T-helper 2 cell treated with Interferon-gamma antibody and Interleukin-4, amounts not matched to agents 5 μg/mL and 100 μg/mL, for 36 hours (primary cell): ENCODE measurements around the gene IGSF8.
"Not testable (repeated sequence)": the region's sequence is repeated elsewhere in the genome, so short reads cannot be mapped to it uniquely, and the experiment has no call there.

Source experiments
- DNase-seq: peaks from one replicate; pipeline ENCODE4 v3.0.0; 2021; ENCODE audit warnings: low spot score
- H3K27ac Mint-ChIP-seq: one replicate; pipeline ENCODE4 v1.8.0; 2021; ENCODE audit warnings: mild to moderate bottlenecking, mixed read lengths
- H3K27me3 Mint-ChIP-seq: one replicate; pipeline ENCODE4 v1.8.0; 2021; ENCODE audit warnings: low read depth, mixed read lengths
- H3K36me3 Mint-ChIP-seq: one replicate; pipeline ENCODE4 v1.8.0; 2021; ENCODE audit warnings: low read depth, mixed read lengths
- H3K4me1 Mint-ChIP-seq: one replicate; pipeline ENCODE4 v1.8.0; 2021; ENCODE audit warnings: low read depth, mixed read lengths
- H3K4me3 Mint-ChIP-seq: one replicate; pipeline ENCODE4 v1.8.0; 2022; ENCODE audit warnings: mild to moderate bottlenecking, moderate library complexity, mixed read lengths
- H3K9me3 Mint-ChIP-seq: one replicate; pipeline ENCODE4 v1.8.0; 2021; ENCODE audit warnings: mixed read lengths

The IGSF8 gene

DNA sequence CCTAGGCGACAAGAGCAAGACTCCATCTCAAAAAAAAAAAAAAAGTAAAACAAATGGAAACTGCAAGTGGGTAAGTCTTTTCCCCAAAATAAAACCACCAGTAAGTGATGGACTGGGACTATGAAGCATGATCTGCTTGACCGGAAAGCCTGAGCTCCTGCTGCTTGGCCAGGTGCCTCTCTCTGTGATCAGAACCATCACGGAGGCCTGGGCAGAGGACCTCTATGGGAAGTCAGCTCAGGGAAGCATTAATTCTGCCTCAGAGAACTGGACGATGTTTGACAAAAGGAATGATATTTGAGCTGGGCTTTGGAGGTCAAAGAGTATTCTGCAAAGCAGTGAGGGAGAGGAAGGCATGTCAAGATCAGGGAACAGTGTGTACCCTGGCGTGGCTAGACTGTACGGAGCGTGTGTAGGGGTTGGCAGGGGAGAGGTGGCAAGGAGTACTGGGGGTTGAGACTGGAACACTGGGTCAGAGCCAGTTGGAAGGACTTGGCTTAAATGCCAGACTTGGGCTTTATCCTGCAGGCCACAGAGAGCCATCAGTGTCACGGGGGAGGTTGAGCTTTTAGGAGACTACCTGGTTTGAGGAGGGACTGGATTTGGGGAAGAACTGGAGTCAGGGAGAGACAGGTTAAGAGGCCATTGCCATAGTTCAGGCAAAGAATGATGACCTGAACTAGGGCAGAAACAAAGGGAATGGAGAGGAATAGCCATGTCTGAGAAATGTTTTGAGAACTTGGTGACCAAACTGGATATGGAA lies 33.6 kb upstream of the IGSF8 start:
- peaks cover 11% of the 10 kb centered on the region for H3K27me3 Mint-ChIP-seq
- H3K36me3 Mint-ChIP-seq: no peaks in the 10 kb centered on the region
- no peak overlapping the region for H3K4me3 Mint-ChIP-seq
- H3K4me1 Mint-ChIP-seq: no peaks in the 10 kb centered on the region
- H3K9me3 Mint-ChIP-seq: no peaks in the 10 kb centered on the region
- no peak for DNase-seq
- no peak overlapping the region for H3K27ac Mint-ChIP-seq

DNA sequence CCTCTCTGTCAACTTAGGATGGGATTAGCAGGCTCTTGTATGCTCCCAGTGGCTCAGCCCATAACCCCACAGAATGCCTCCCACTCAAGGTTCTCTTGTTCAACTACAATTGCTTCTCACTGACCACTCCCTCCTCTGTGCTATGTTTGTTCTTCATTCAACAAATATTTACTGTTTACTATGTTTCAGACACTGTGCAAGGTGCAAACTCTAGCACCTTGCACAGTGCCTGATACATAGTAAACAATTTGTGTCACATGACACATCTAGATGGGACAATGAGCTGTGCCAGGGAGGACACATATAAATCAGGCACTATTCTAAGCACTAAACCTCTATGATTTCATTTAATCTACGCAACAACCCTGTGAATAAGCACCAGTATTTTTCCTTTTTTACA lies 32.5 kb upstream of the IGSF8 start:
- Mint-ChIP-seq H3K9me3 (no peaks in the 10 kb centered on the region), H3K4me3 (no peak overlapping the region), H3K4me1 (no peaks in the 10 kb centered on the region), H3K27me3 (peaks cover 11% of the 10 kb centered on the region), H3K36me3 (no peaks in the 10 kb centered on the region), H3K27ac (no peak overlapping the region)
- DNase-seq: no peak

DNA sequence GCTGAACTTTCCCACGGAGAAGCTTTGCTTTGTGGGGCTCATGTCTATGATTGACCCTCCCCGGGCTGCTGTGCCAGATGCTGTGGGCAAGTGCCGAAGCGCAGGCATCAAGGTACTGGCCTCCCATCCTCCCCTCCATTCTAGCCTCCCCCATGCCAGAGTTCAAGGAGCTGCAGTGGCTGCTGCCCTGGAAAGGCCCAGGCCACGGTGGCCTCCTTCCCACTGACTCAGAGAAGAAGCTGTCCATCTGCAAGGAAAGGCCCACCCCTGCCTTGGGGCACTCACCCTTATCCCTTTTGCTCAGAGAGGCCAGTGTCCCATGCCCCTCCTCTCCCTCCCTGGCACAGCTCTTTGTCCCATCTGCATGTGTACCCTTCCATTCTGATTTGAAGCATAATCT lies 32.1 kb upstream of the IGSF8 start:
- no peaks in the 10 kb centered on the region for H3K4me1 Mint-ChIP-seq
- H3K9me3 Mint-ChIP-seq: no peaks in the 10 kb centered on the region
- no peak overlapping the region for H3K27ac Mint-ChIP-seq
- peaks cover 11% of the 10 kb centered on the region for H3K27me3 Mint-ChIP-seq
- no peak for DNase-seq
- no peaks in the 10 kb centered on the region for H3K36me3 Mint-ChIP-seq
- H3K4me3 Mint-ChIP-seq: no peak overlapping the region

DNA sequence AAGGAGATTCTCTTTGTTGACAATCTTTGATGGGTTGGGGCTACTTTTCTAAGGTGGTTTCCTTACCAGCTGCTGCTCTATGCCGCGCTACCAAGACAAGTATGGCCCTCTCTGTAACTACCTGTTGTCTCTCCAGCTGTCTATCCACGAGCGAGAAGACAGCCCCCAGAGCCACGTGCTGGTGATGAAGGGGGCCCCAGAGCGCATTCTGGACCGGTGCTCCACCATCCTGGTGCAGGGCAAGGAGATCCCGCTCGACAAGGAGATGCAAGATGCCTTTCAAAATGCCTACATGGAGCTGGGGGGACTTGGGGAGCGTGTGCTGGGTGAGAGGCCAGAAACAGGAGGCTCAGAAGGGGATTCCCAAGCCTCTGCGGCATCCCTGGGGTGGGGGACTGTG lies 31.5 kb upstream of the IGSF8 start:
- peaks cover 11% of the 10 kb centered on the region for H3K27me3 Mint-ChIP-seq
- H3K4me3 Mint-ChIP-seq: no peak overlapping the region
- no peaks in the 10 kb centered on the region for H3K36me3 Mint-ChIP-seq
- DNase-seq: no peak
- no peaks in the 10 kb centered on the region for H3K9me3 Mint-ChIP-seq
- H3K27ac Mint-ChIP-seq: no peak overlapping the region
- no peaks in the 10 kb centered on the region for H3K4me1 Mint-ChIP-seq

DNA sequence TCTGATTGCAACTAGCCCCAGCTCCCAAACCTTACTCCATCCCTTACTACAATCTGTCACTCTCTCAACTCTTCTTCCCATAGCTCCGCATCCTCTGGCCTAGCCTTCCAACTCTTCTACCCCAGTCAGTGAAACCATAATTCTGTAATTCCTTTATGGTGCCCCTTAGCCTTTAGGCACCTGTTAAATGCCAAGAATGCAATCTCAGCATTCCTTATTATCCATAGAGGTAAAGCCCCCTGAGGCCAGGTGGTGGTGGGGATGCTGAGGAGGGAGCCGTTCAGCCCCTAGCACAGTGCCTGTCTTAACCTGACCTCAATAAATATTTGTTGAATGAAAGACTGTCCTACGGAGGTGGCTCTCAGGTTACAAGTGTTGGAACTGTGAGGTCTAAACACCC lies 31.1 kb upstream of the IGSF8 start:
- peaks cover 11% of the 10 kb centered on the region for H3K27me3 Mint-ChIP-seq
- H3K4me3 Mint-ChIP-seq: no peak overlapping the region
- DNase-seq: no peak
- H3K9me3 Mint-ChIP-seq: no peaks in the 10 kb centered on the region
- no peaks in the 10 kb centered on the region for H3K36me3 Mint-ChIP-seq
- no peaks in the 10 kb centered on the region for H3K4me1 Mint-ChIP-seq
- no peak overlapping the region for H3K27ac Mint-ChIP-seq

DNA sequence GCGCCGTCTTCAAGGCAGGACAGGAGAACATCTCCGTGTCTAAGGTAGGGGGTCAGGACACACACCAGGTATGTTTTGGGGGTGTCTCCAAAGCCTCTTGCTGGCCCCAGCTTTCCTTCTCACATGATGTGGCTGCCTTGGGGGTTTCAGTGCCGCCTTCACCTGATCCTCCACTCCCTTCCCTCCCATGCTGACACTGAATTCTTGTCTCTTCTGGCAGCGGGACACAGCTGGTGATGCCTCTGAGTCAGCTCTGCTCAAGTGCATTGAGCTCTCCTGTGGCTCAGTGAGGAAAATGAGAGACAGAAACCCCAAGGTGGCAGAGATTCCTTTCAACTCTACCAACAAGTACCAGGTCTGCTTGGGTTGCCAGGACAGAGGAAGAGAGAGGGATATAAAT lies 30.6 kb upstream of the IGSF8 start:
- DNase-seq: no peak
- Mint-ChIP-seq H3K9me3 (no peaks in the 10 kb centered on the region), H3K36me3 (no peaks in the 10 kb centered on the region), H3K4me1 (no peaks in the 10 kb centered on the region), H3K27ac (no peak overlapping the region), H3K27me3 (peaks cover 11% of the 10 kb centered on the region), H3K4me3 (no peak overlapping the region)

DNA sequence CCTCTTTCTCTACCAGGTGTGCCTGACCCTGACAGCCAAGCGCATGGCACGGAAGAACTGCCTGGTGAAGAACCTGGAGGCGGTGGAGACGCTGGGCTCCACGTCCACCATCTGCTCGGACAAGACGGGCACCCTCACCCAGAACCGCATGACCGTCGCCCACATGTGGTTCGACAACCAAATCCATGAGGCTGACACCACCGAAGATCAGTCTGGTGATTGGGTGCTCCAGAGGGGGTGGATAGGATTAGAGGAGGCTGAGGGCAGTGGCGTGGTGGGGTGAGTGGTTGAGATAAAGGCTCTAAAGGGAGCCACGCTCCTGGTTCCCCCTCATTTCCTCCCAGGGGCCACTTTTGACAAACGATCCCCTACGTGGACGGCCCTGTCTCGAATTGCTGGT lies 30.2 kb upstream of the IGSF8 start:
- no peaks in the 10 kb centered on the region for H3K4me1 Mint-ChIP-seq
- no peaks in the 10 kb centered on the region for H3K9me3 Mint-ChIP-seq
- no peaks in the 10 kb centered on the region for H3K36me3 Mint-ChIP-seq
- no peak for DNase-seq
- H3K27me3 Mint-ChIP-seq: peaks cover 11% of the 10 kb centered on the region
- H3K4me3 Mint-ChIP-seq: no peak overlapping the region
- H3K27ac Mint-ChIP-seq: no peak overlapping the region

DNA sequence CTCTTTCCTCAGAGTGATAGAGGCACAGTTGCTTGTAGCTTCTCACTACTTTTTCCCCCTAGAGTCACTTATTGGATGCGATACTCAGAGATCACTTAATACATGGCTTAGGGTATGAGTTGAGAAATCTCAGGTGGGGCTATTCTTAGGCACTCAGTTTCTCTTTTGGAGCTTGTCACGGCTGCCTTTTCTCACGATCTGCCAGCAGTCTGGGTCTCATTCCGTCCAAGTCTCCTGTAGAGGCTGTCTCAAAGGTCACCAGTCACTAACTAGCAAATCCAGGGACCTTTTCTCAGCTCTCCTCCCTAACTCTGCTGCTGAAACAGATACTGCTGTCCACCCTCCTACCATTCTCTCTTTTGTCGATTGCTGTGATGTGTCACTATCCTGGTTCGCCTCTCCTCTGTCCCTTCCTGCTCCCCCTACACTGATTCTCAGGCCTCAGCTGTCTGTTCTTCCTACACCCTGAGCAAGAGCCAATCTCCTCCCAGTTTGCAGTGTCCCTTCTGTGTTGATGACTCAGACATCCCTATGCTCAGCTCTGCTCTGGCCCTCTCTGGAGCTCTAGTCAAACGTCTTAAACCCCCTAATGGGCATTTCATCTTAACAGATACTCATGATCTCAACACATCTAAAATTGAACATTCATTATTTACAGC lies 29.6 kb upstream of the IGSF8 start:
- Mint-ChIP-seq H3K4me1 (no peaks in the 10 kb centered on the region), H3K27me3 (peaks cover 11% of the 10 kb centered on the region), H3K9me3 (no peaks in the 10 kb centered on the region), H3K4me3 (no peak overlapping the region), H3K36me3 (no peaks in the 10 kb centered on the region), H3K27ac (no peak overlapping the region)
- DNase-seq: no peak

DNA sequence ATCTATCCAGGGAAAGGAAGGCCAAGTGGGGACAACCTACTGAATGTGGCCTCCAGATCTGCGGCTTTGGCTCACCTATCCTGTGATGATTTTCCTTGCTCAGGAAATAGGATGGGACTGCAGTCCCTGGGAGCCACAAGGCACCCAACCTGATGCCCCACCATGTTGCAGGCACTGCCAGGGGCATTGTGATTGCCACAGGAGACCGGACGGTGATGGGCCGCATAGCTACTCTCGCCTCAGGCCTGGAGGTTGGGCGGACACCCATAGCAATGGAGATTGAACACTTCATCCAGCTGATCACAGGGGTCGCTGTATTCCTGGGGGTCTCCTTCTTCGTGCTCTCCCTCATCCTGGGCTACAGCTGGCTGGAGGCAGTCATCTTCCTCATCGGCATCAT lies 29.0 kb upstream of the IGSF8 start:
- no peak for DNase-seq
- Mint-ChIP-seq H3K27me3 (peaks cover 6% of the 10 kb centered on the region), H3K9me3 (no peaks in the 10 kb centered on the region), H3K4me3 (no peak overlapping the region), H3K36me3 (no peaks in the 10 kb centered on the region), H3K27ac (no peak overlapping the region), H3K4me1 (no peaks in the 10 kb centered on the region)

DNA sequence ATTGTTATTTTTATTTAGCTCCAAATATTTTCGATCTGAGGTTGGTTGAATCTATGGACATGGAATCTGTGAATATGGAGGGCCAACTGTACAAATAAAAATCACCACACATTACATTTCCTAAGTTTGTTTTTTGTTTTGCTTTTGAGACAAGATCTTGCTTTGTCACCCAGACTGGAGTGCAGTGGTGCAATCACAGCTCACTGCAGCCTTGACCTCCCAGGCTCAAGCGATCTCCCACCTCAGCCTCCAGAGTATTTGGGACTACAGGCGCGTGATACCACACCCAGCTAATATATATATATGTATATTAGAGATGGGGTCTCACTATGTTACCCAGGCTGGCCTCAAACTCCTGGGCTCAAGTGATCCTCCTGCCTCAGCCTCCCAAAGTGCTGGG lies 27.9 kb upstream of the IGSF8 start:
- not testable (repeated sequence) for H3K9me3 Mint-ChIP-seq, H3K36me3 Mint-ChIP-seq

DNA sequence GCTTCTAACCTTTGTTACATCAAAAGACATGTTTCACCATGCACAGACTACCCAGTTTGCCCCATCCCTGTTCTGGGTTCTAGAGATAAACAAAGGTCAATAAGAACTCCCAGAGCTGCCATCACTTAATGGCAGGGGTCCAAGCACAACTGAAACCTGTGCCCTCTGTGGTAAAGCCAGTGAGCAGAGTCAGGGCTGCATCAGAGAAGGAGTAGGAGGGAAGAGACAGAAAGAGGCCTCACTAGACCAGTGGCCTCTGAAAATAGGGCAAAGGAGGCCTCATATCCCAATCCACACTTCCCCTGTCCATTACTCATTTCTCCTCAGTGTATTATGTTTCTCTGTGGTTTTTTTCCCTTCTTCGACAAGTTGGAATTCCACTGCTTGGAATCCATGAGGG lies 27.3 kb upstream of the IGSF8 start:
- peaks cover 4% of the 10 kb centered on the region for H3K27me3 Mint-ChIP-seq
- DNase-seq: no peak
- no peak overlapping the region for H3K27ac Mint-ChIP-seq
- H3K36me3 Mint-ChIP-seq: no peaks in the 10 kb centered on the region
- no peaks in the 10 kb centered on the region for H3K4me1 Mint-ChIP-seq
- no peak overlapping the region for H3K4me3 Mint-ChIP-seq
- no peaks in the 10 kb centered on the region for H3K9me3 Mint-ChIP-seq

More for the DNA sequence above, 27.9 kb upstream of the IGSF8 start:
- H3K4me1 Mint-ChIP-seq, DNase-seq, H3K4me3 Mint-ChIP-seq, H3K27me3 Mint-ChIP-seq, H3K27ac Mint-ChIP-seq: not testable (repeated sequence)

DNA sequence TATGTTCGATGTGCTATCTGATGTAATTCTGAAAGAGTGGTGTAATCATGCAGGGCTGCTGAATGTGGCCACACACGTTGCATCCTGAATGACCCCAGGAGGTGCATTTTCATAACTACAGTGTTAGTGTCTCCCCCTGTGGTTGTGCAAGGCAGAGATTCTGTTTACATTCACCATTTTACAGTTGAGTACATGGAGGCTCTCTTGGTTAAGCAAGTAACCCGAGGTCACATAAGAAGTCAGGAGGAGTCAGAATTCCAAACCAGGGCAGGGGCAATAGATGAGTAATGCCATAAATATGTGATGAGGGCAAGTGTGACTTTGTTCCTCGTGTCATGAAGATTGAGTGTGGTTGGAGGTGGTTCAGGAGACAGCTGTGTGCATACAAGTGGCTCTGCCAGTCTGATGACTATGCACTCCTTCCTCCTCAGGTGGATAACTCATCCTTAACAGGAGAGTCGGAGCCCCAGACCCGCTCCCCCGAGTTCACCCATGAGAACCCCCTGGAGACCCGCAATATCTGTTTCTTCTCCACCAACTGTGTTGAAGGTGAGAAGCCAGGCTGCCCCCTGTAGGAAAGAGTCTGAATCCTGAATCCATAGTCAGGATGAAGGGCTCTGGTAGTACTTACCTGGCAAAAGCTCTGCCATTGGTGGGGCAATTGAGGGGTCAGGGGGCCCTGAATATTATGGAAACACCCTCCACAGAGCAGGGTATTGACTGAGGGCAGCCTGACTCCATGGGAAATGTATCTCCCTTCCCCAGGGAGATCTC lies 26.5 kb upstream of the IGSF8 start:
- DNase-seq: no peak
- Mint-ChIP-seq H3K27me3 (peaks cover 4% of the 10 kb centered on the region), H3K4me3 (no peak overlapping the region), H3K36me3 (no peaks in the 10 kb centered on the region), H3K27ac (no peak overlapping the region), H3K9me3 (no peaks in the 10 kb centered on the region), H3K4me1 (no peaks in the 10 kb centered on the region)

DNA sequence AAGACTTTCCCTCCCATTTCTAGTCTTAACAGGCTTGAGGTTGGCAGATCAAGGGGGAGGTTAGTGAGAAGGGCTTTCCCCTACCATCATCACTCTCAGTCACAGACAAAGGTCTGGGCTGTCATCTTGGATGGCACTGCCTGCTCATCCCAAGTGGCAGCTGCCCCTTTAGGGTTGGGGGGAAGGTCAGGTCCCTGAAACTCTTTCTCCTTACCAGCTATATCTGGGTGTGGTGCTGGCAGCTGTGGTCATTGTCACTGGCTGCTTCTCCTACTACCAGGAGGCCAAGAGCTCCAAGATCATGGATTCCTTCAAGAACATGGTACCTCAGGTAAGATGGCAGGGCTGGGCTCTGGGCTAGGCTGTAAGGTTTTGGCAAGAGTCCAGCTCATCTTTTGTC lies 25.3 kb upstream of the IGSF8 start:
- Mint-ChIP-seq H3K4me1 (no peaks in the 10 kb centered on the region), H3K36me3 (no peaks in the 10 kb centered on the region), H3K27ac (no peak overlapping the region), H3K27me3 (peaks cover 4% of the 10 kb centered on the region), H3K4me3 (no peak overlapping the region), H3K9me3 (no peaks in the 10 kb centered on the region)
- no peak for DNase-seq

DNA sequence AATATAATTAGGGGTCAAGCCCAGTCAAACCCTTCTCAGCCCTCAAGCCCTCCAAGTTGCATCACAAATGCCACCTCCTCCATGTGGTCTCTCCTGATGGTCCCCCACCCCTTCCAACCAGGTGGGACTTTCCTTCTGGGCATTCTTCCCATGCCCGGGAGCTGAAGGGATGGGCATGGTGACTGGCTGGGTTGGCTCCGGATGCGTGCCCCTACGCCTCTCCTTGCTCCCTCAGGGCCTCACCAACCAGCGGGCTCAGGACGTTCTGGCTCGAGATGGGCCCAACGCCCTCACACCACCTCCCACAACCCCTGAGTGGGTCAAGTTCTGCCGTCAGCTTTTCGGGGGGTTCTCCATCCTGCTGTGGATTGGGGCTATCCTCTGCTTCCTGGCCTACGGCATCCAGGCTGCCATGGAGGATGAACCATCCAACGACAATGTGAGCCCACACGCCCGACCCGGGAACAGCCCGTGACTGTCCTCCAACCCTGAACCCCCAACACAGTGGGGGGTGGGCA lies 24.6 kb upstream of the IGSF8 start:
- H3K27me3 Mint-ChIP-seq: peaks cover 7% of the 10 kb centered on the region
- no peak overlapping the region for H3K4me3 Mint-ChIP-seq
- no peaks in the 10 kb centered on the region for H3K4me1 Mint-ChIP-seq
- no peak for DNase-seq
- no peaks in the 10 kb centered on the region for H3K36me3 Mint-ChIP-seq
- H3K9me3 Mint-ChIP-seq: no peaks in the 10 kb centered on the region
- H3K27ac Mint-ChIP-seq: no peak overlapping the region
